Parathyroid adenoma (tissue), 2 donors: ENCODE measurements around the gene LRP1B.

Experiments
- H2AFZ ChIP-seq: fragments of 300-600 bp; sonication (generic); one replicate; pipeline ENCODE4 v1.7.0; 2017; ENCODE audit warnings: antibody characterized with exemption, mild to moderate bottlenecking
- H3K27ac ChIP-seq: fragments of 300-600 bp; sonication (generic); one replicate; pipeline ENCODE4 v1.7.0; 2017
- H3K27me3 ChIP-seq: fragments of 300-600 bp; sonication (generic); one replicate; pipeline ENCODE4 v1.7.0; 2017; ENCODE audit warnings: low read length; ENCODE audit not compliant: control insufficient read depth, insufficient read depth
- H3K36me3 ChIP-seq: fragments of 300-600 bp; sonication (generic); one replicate; pipeline ENCODE4 v1.7.0; 2017; ENCODE audit warnings: low read length; ENCODE audit not compliant: control insufficient read depth, insufficient read depth
- H3K4me1 ChIP-seq: fragments of 300-600 bp; sonication (generic); one replicate; pipeline ENCODE4 v1.7.0; 2017; ENCODE audit warnings: control low read depth
- H3K4me2 ChIP-seq: fragments of 300-600 bp; sonication (generic); one replicate; pipeline ENCODE4 v1.7.0; 2017; ENCODE audit warnings: low read length
- H3K4me3 ChIP-seq: fragments of 300-600 bp; sonication (generic); one replicate; pipeline ENCODE4 v1.7.0; 2017; ENCODE audit warnings: low read depth, low read length
- H3K79me2 ChIP-seq: fragments of 300-600 bp; sonication (generic); one replicate; pipeline ENCODE4 v1.7.0; 2017; ENCODE audit warnings: control low read depth
- H3K9ac ChIP-seq: fragments of 300-600 bp; sonication (generic); one replicate; pipeline ENCODE4 v1.7.0; 2017; ENCODE audit warnings: mild to moderate bottlenecking
- H3K9me3 ChIP-seq: fragments of 300-600 bp; sonication (generic); one replicate; pipeline ENCODE4 v1.7.0; 2017; ENCODE audit warnings: low read length; ENCODE audit not compliant: control insufficient read depth
- CTCF ChIP-seq: fragments of 300-600 bp; sonication (generic); IDR thresholded peaks from one replicate; pipeline ENCODE4 v1.7.0; 2017; ENCODE audit warnings: antibody characterized with exemption, mild to moderate bottlenecking
- donor health status: primary hyperparathyroidism.

Gene LRP1B

GRCh38 chr2:142131010-142131669 lies at the start of gene LRP1B:
Gene LRP1B (minus strand): TSS chr2:142131016. CDS start chr2:142130729, 287 bp downstream.
- H3K4me2 ChIP-seq = peak within 1 kb of the TSS; percentile 80
- TF ChIP-seq CTCF = no peak
- peak within 1 kb of the TSS; percentile 73 for H3K9ac ChIP-seq
- H3K4me1 ChIP-seq = no peaks in the 10 kb centered on the region
- H3K27ac ChIP-seq = peak within 1 kb of the TSS; percentile 91
- H3K4me3 ChIP-seq = peak within 1 kb of the TSS; percentile 62
- H3K36me3 ChIP-seq = no peaks in the 10 kb centered on the region
- H3K27me3 ChIP-seq = no peaks in the 10 kb centered on the region
- no peaks in the 10 kb centered on the region for H3K79me2 ChIP-seq
- no peaks in the 10 kb centered on the region for H3K9me3 ChIP-seq
- H2AFZ ChIP-seq = peak within 1 kb of the TSS; percentile 96

GRCh38 chr2:142179686-142180085 lies 48.9 kb upstream of the LRP1B start:
- Histone ChIP-seq H3K27me3 (no peaks in the 10 kb centered on the region), H3K9me3 (no peaks in the 10 kb centered on the region), H3K4me3 (no peak overlapping the region), H3K27ac (no peak overlapping the region), H3K4me1 (no peaks in the 10 kb centered on the region), H3K36me3 (no peaks in the 10 kb centered on the region), H3K9ac (no peak overlapping the region), H3K79me2 (no peaks in the 10 kb centered on the region), H3K4me2 (no peak overlapping the region), H2AFZ (no peak overlapping the region)
- no peak for TF ChIP-seq CTCF

GRCh38 chr2:142178604-142179003 lies 47.8 kb upstream of the LRP1B start:
- H3K27ac ChIP-seq = no peak overlapping the region
- no peak overlapping the region for H2AFZ ChIP-seq
- no peaks in the 10 kb centered on the region for H3K27me3 ChIP-seq
- no peaks in the 10 kb centered on the region for H3K79me2 ChIP-seq
- no peak overlapping the region for H3K9ac ChIP-seq
- TF ChIP-seq CTCF = no peak
- no peak overlapping the region for H3K4me2 ChIP-seq
- no peaks in the 10 kb centered on the region for H3K9me3 ChIP-seq
- H3K4me3 ChIP-seq = no peak overlapping the region
- no peaks in the 10 kb centered on the region for H3K36me3 ChIP-seq
- H3K4me1 ChIP-seq = no peaks in the 10 kb centered on the region

GRCh38 chr2:142176941-142177340 lies 46.1 kb upstream of the LRP1B start:
- Histone ChIP-seq H2AFZ (no peak overlapping the region), H3K4me2 (no peak overlapping the region), H3K36me3 (no peaks in the 10 kb centered on the region), H3K27ac (no peak overlapping the region), H3K4me3 (no peak overlapping the region), H3K27me3 (no peaks in the 10 kb centered on the region), H3K79me2 (no peaks in the 10 kb centered on the region), H3K9ac (no peak overlapping the region), H3K9me3 (no peaks in the 10 kb centered on the region), H3K4me1 (no peaks in the 10 kb centered on the region)
- TF ChIP-seq CTCF = no peak

DNA sequence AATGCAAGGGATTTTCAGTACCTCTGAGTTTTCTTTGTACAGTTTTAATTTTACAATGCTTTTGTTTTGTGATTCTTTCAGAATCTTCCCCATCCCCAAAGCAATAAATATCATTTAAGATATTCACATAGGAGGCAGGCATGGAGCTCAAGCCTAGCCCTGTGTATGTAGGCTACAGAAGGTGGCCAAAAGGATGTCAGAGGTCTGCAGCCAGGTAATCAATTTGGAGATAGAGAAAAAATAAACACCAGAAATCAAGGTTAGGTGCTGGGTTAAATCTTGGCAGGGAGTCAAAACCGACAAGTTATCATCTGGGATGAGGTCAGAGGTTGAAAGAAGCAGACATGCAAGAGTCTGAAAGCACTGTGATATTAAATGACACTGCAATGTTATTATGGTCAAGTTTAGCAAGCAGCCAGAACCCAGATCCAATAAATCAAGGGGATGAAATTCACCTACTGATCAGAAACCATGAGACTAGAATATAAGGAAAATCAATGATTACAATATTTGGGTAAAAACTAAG lies 45.1 kb upstream of the LRP1B start:
- no peaks in the 10 kb centered on the region for H3K79me2 ChIP-seq

More for the DNA sequence above, 45.1 kb upstream of the LRP1B start:
- Histone ChIP-seq H3K9me3 (no peaks in the 10 kb centered on the region), H3K4me1 (no peaks in the 10 kb centered on the region), H3K27me3 (no peaks in the 10 kb centered on the region), H3K9ac (no peak overlapping the region), H2AFZ (no peak overlapping the region), H3K4me3 (no peak overlapping the region), H3K4me2 (no peak overlapping the region), H3K36me3 (no peaks in the 10 kb centered on the region), H3K27ac (no peak overlapping the region)
- TF ChIP-seq CTCF = no peak
